ENCODE results near the gene CEP112.

DNA sequence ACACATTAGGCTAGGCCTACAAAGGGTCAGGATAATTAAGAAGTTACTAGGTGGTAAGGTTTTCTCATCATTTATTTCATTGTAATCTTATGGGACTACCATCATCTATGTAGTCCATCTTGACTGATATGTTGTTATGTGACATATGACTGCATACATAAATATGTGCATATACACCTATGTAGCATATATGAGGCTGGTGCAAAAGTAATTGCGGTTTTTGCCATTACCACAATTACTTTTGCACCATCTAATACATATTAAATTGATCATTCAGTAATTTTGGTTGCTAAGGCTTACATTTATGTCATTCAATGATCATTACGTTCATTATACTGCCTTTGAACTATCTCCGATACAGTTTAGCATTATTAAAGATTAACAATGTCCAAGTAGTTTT lies 462.7 kb downstream of the CEP112 start:
- TF ChIP-seq, protein P1, sequence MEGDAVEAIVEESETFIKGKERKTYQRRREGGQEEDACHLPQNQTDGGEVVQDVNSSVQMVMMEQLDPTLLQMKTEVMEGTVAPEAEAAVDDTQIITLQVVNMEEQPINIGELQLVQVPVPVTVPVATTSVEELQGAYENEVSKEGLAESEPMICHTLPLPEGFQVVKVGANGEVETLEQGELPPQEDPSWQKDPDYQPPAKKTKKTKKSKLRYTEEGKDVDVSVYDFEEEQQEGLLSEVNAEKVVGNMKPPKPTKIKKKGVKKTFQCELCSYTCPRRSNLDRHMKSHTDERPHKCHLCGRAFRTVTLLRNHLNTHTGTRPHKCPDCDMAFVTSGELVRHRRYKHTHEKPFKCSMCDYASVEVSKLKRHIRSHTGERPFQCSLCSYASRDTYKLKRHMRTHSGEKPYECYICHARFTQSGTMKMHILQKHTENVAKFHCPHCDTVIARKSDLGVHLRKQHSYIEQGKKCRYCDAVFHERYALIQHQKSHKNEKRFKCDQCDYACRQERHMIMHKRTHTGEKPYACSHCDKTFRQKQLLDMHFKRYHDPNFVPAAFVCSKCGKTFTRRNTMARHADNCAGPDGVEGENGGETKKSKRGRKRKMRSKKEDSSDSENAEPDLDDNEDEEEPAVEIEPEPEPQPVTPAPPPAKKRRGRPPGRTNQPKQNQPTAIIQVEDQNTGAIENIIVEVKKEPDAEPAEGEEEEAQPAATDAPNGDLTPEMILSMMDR (IDR thresholded peaks at IDR 0.05): no peak
- TF ChIP-seq POLR2AphosphoS5 (IDR thresholded peaks at IDR 0.05; ENCODE audit: low read depth, low read length) (no peak), TCF7L2 (IDR thresholded peaks at IDR 0.05; ENCODE audit: low read depth, low read length) (no peak), SIN3A (IDR thresholded peaks at IDR 0.05; ENCODE audit: borderline replicate concordance, insufficient read depth, low read depth, low read length) (no peak)
- TF ChIP-seq, protein P2, sequence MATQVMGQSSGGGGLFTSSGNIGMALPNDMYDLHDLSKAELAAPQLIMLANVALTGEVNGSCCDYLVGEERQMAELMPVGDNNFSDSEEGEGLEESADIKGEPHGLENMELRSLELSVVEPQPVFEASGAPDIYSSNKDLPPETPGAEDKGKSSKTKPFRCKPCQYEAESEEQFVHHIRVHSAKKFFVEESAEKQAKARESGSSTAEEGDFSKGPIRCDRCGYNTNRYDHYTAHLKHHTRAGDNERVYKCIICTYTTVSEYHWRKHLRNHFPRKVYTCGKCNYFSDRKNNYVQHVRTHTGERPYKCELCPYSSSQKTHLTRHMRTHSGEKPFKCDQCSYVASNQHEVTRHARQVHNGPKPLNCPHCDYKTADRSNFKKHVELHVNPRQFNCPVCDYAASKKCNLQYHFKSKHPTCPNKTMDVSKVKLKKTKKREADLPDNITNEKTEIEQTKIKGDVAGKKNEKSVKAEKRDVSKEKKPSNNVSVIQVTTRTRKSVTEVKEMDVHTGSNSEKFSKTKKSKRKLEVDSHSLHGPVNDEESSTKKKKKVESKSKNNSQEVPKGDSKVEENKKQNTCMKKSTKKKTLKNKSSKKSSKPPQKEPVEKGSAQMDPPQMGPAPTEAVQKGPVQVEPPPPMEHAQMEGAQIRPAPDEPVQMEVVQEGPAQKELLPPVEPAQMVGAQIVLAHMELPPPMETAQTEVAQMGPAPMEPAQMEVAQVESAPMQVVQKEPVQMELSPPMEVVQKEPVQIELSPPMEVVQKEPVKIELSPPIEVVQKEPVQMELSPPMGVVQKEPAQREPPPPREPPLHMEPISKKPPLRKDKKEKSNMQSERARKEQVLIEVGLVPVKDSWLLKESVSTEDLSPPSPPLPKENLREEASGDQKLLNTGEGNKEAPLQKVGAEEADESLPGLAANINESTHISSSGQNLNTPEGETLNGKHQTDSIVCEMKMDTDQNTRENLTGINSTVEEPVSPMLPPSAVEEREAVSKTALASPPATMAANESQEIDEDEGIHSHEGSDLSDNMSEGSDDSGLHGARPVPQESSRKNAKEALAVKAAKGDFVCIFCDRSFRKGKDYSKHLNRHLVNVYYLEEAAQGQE (IDR thresholded peaks at IDR 0.05; ENCODE audit: insufficient read depth in 1 of 2, low read depth in 2 of 2, low read length in 1 of 2): no peak
